ENCODE data around the gene PALLD. TPM values are rescaled to one million over a fixed set of nuclear protein-coding genes. Genes with fewer than 3 reads are reported as not detected.

PALLD gene
- total RNA-seq, 1 donor from 2014 or later, result 85.7 TPM

DNA sequence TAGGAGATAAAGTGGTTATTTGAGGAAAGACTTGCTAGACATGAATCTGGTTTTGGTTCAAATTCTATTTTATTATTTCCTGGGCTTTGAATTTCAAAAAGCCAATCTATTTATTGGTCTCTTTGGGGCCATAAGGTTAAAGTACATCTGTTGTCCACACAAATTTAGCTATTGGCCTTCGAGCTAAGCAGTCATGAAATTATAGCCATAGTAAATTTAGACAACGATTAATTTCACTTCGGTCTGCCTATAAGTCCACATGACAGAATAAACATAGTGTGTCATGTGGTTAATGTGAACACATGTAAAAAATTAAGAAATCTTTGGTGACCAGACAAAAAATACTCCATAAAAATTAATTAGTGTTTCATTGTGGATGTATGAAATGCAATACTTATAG, 161.9 kb downstream of the PALLD start:
- H3K36me3 Mint-ChIP-seq, result peaks cover 4% of the 10 kb centered on the region
- Histone ChIP-seq H3K27me3 (no peaks in the 10 kb centered on the region), H4K20me1 (ENCODE audit: low read depth) (peaks cover 11% of the 10 kb centered on the region), H3K36me3 (no peaks in the 10 kb centered on the region), H3K9me3 (ENCODE audit: low read depth) (no peaks in the 10 kb centered on the region), H3F3A (ENCODE audit: low read depth) (no peaks in the 10 kb centered on the region), H3K9ac (no peak overlapping the region), H2AFZ (replicated peaks) (no peak overlapping the region), H3K4me3 (no peak overlapping the region), H3K79me2 (ENCODE audit: low read depth) (peaks cover 50% of the 10 kb centered on the region), H3K4me1 (peaks cover 20% of the 10 kb centered on the region), H3K27ac (no peak overlapping the region), H3K4me2 (no peak overlapping the region)
- peaks cover 3% of the 10 kb centered on the region for H3K9me3 Mint-ChIP-seq
- no peak overlapping the region for H3K27ac Mint-ChIP-seq
- peaks cover 40% of the 10 kb centered on the region for H3K4me1 Mint-ChIP-seq
- peaks cover 2% of the 10 kb centered on the region for H3K27me3 Mint-ChIP-seq (ENCODE audit: insufficient read depth, low read depth)
- TF ChIP-seq, protein P1, sequence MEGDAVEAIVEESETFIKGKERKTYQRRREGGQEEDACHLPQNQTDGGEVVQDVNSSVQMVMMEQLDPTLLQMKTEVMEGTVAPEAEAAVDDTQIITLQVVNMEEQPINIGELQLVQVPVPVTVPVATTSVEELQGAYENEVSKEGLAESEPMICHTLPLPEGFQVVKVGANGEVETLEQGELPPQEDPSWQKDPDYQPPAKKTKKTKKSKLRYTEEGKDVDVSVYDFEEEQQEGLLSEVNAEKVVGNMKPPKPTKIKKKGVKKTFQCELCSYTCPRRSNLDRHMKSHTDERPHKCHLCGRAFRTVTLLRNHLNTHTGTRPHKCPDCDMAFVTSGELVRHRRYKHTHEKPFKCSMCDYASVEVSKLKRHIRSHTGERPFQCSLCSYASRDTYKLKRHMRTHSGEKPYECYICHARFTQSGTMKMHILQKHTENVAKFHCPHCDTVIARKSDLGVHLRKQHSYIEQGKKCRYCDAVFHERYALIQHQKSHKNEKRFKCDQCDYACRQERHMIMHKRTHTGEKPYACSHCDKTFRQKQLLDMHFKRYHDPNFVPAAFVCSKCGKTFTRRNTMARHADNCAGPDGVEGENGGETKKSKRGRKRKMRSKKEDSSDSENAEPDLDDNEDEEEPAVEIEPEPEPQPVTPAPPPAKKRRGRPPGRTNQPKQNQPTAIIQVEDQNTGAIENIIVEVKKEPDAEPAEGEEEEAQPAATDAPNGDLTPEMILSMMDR (IDR thresholded peaks at IDR 0.05), result no peak
- no peak for TF ChIP-seq EZH2phosphoT487 (IDR thresholded peaks at IDR 0.05)
- TF ChIP-seq EZH2 (IDR thresholded peaks at IDR 0.05), result no peak
- H3K4me3 Mint-ChIP-seq, result no peak overlapping the region
- no peak for DNase-seq (ENCODE audit: low spot score)

DNA sequence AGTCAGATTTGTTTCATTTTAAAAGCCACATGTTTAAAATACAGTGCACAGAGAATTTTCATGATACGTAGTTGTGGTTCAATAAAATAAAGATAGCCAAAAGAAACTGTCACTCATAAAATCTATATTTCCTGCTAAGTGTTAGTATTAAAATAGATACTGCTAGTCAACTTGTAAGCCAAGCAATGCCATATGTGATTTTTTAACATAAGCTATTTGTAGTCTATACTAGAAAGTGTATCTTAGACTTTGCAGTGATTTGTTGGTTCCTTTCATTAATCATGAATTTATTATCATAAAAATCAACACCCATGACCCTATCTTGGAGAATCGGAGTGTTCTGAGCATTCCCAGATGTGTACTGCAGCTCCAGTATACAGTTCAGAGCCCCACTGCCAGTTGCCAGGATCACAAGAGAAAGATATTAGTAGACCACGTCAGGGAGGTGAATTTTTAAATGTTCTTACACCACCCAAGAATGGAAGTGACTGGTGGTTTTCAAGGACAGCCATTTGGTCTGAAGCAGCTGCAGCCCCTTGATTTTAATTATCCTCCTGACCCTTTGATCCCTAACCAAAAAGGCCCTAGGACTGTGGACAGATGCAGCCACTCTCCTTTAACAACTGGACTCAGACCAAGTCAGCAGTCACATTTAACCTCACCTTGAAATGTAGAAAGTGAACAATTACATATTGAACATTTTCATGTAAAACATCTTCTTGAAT, 163.1 kb downstream of the PALLD start:
- peak overlapping the region; percentile 70 for H3K27ac Mint-ChIP-seq
- H3K4me1 Mint-ChIP-seq, result peaks cover 44% of the 10 kb centered on the region
- H3K9me3 Mint-ChIP-seq, result peaks cover 3% of the 10 kb centered on the region
- H4K20me1 ChIP-seq (ENCODE audit: low read depth), result peaks cover 11% of the 10 kb centered on the region
- peaks cover 2% of the 10 kb centered on the region for H3K27me3 Mint-ChIP-seq (ENCODE audit: insufficient read depth, low read depth)
- H2AFZ ChIP-seq (replicated peaks), result no peak overlapping the region
- no peaks in the 10 kb centered on the region for H3K27me3 ChIP-seq
- no peak for DNase-seq (ENCODE audit: low spot score)
- TF ChIP-seq EZH2phosphoT487 (IDR thresholded peaks at IDR 0.05) (no peak), EZH2 (IDR thresholded peaks at IDR 0.05) (no peak)
- TF ChIP-seq, protein P1 (IDR thresholded peaks at IDR 0.05), result no peak
- peaks cover 55% of the 10 kb centered on the region for H3K79me2 ChIP-seq (ENCODE audit: low read depth)
- H3K9ac ChIP-seq, result no peak overlapping the region
- H3F3A ChIP-seq (ENCODE audit: low read depth), result no peaks in the 10 kb centered on the region
- no peak overlapping the region for H3K4me2 ChIP-seq
- peaks cover 4% of the 10 kb centered on the region for H3K36me3 Mint-ChIP-seq
- no peaks in the 10 kb centered on the region for H3K9me3 ChIP-seq (ENCODE audit: low read depth)
- peaks cover 20% of the 10 kb centered on the region for H3K4me1 ChIP-seq
- no peak overlapping the region for H3K4me3 ChIP-seq
- H3K36me3 ChIP-seq, result no peaks in the 10 kb centered on the region
- H3K27ac ChIP-seq, result no peak overlapping the region
- no peak overlapping the region for H3K4me3 Mint-ChIP-seq

DNA sequence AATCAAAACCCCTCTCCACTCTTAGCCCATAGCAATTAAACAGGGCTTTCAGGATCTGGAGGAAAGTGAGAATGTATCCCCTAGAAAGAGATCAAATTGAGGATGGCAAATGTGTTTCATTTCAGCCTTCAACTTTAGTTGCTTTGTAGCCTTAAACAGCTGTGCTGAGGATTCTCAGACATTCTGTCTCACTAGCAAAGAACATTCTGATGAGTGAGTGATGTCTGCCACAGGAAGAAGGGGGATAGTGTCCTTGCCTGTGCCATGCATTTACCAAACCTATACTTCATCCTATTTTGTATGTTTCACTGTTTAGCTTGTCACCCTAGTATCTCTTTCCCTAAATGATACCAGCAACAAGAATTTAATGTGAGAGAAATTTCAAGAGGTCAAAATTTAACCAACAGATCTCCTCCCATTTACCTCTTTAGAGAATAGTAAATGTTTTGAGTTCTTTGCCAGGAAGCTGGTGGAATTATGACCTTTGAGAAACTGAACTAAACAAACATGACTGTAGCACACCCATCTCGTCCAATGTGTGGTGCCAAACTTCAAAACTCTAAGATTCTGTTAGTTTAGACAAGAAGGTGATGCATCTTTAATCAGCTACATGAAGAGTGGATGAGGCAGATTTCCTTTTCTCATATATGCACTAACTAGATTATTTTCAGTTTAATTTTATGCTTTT, 165.6 kb downstream of the PALLD start:
- peaks cover 11% of the 10 kb centered on the region for H4K20me1 ChIP-seq (ENCODE audit: low read depth)
- H3K27me3 Mint-ChIP-seq (ENCODE audit: insufficient read depth, low read depth), result peaks cover 2% of the 10 kb centered on the region
- H3K4me3 Mint-ChIP-seq, result no peak overlapping the region
- H3K27ac ChIP-seq, result no peak overlapping the region
- H2AFZ ChIP-seq (replicated peaks), result no peak overlapping the region
- H3K9me3 ChIP-seq (ENCODE audit: low read depth), result no peaks in the 10 kb centered on the region
- H3K36me3 Mint-ChIP-seq, result peaks cover 2% of the 10 kb centered on the region
- TF ChIP-seq, protein P1 (IDR thresholded peaks at IDR 0.05), result no peak
- TF ChIP-seq EZH2phosphoT487 (IDR thresholded peaks at IDR 0.05) (no peak), EZH2 (IDR thresholded peaks at IDR 0.05) (no peak)
- H3K4me2 ChIP-seq, result no peak overlapping the region
- peaks cover 44% of the 10 kb centered on the region for H3K4me1 Mint-ChIP-seq
- no peaks in the 10 kb centered on the region for H3K36me3 ChIP-seq
- no peaks in the 10 kb centered on the region for H3K9me3 Mint-ChIP-seq
- no peak overlapping the region for H3K27ac Mint-ChIP-seq
- DNase-seq (ENCODE audit: low spot score), result no peak
- H3K79me2 ChIP-seq (ENCODE audit: low read depth), result peaks cover 70% of the 10 kb centered on the region
- H3K4me1 ChIP-seq, result peaks cover 18% of the 10 kb centered on the region
- H3K27me3 ChIP-seq, result no peaks in the 10 kb centered on the region
- H3F3A ChIP-seq (ENCODE audit: low read depth), result no peaks in the 10 kb centered on the region
- no peak overlapping the region for H3K4me3 ChIP-seq
- no peak overlapping the region for H3K9ac ChIP-seq
